Astrocyte (in vitro differentiated cells and primary cell): ENCODE measurements around the gene GIT2.

ENCODE experiments used
- CTCF ChIP-seq: IDR thresholded peaks from 2 replicates; pipeline ENCODE4 v1.5.1; 2011; ENCODE audit warnings: low read depth, mild to moderate bottlenecking, inconsistent platforms, low read length, moderate library complexity; ENCODE audit not compliant: insufficient read depth
- EZH2 ChIP-seq: IDR thresholded peaks from 2 replicates; pipeline ENCODE4 v1.6.1; 2012; ENCODE audit warnings: mild to moderate bottlenecking, low read length, inconsistent platforms; ENCODE audit not compliant: insufficient read depth

DNA sequence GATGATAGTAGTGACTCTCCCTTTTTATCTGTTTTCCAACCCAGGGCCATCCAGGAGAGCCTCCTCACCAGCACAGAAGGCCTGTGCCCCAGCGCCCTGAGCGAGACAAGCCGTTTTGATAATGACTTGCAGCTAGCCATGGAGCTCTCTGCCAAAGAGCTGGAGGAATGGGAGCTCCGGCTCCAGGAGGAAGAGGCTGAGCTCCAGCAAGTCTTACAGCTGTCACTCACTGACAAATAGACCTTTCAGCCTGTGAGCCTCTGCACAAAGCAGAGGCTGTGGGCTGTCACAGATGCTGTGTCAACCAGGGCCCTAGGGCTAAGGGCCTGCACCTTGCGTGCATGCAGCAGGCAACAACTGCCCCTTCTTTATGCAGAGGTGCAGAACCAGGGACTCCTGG, 41.1 kb upstream of the GIT2 start:
- no peak for TF ChIP-seq CTCF
- no peak for TF ChIP-seq EZH2
